ENCODE measurements around the gene WDR70.
"Not testable (repeated sequence)": the region's sequence is repeated elsewhere in the genome, so short reads cannot be mapped to it uniquely, and the experiment has no call there.

WDR70 gene

GRCh38 chr5:37570597-37570996 lies 191.5 kb downstream of the WDR70 start:
- no peak for TF ChIP-seq CTCF (IDR thresholded peaks at IDR 0.05; ENCODE audit: low read depth, low read length)

GRCh38 chr5:37571985-37572384 lies 192.9 kb downstream of the WDR70 start:
- H3K4me3 ChIP-seq (ENCODE audit: low read depth, low read length): no peak overlapping the region
- TF ChIP-seq CTCF (IDR thresholded peaks at IDR 0.05; ENCODE audit: low read depth, low read length): no peak

More at GRCh38 chr5:37570597-37570996, 191.5 kb downstream of the WDR70 start:
- H3K4me3 ChIP-seq (ENCODE audit: low read depth, low read length): no peak overlapping the region

- TF ChIP-seq CTCF (IDR thresholded peaks at IDR 0.05; ENCODE audit: low read depth, low read length): no peak
- H3K4me3 ChIP-seq (ENCODE audit: low read depth, low read length): no peak overlapping the region
These were observed 196.7 kb downstream of the WDR70 start for GRCh38 chr5:37575541-37576489.

GRCh38 chr5:37576552-37576951 lies 197.4 kb downstream of the WDR70 start:
- H3K4me3 ChIP-seq (ENCODE audit: low read depth, low read length): no peak overlapping the region
- TF ChIP-seq CTCF (IDR thresholded peaks at IDR 0.05; ENCODE audit: low read depth, low read length): no peak

- TF ChIP-seq CTCF (IDR thresholded peaks at IDR 0.05; ENCODE audit: low read depth, low read length): no peak
- no peak overlapping the region for H3K4me3 ChIP-seq (ENCODE audit: low read depth, low read length)
These were observed 199.1 kb downstream of the WDR70 start for GRCh38 chr5:37578176-37578575.

GRCh38 chr5:37580106-37580505 lies 201.0 kb downstream of the WDR70 start:
- TF ChIP-seq CTCF (IDR thresholded peaks at IDR 0.05; ENCODE audit: low read depth, low read length): no peak
- no peak overlapping the region for H3K4me3 ChIP-seq (ENCODE audit: low read depth, low read length)

- no peak for TF ChIP-seq CTCF (IDR thresholded peaks at IDR 0.05; ENCODE audit: low read depth, low read length)
- no peak overlapping the region for H3K4me3 ChIP-seq (ENCODE audit: low read depth, low read length)
These were observed 203.1 kb downstream of the WDR70 start for GRCh38 chr5:37582202-37582601.

GRCh38 chr5:37593292-37593691 lies 214.2 kb downstream of the WDR70 start:
- H3K4me3 ChIP-seq (ENCODE audit: low read depth, low read length): not testable (repeated sequence)

GRCh38 chr5:37594864-37595263 lies 215.7 kb downstream of the WDR70 start:
- not testable (repeated sequence) for H3K4me3 ChIP-seq (ENCODE audit: low read depth, low read length)
